ENCODE results near the gene DCP1A. TPM values are rescaled to one million over a fixed set of nuclear protein-coding genes. Genes with fewer than 3 reads are reported as not detected.

Gene DCP1A
- polyA plus RNA-seq, 1 of the 3 experiments (the other 2 are of a cell fraction): 12.9 TPM

- TF ChIP-seq MEF2A (IDR thresholded peaks at IDR 0.05; ENCODE audit: borderline replicate concordance, low read depth) (no peak), FOXJ3 (CRISPR knock-in tag; IDR thresholded peaks at IDR 0.05) (no peak)
Measured at GRCh38 chr3:53342353-53342752, 5.0 kb downstream of the DCP1A start (continued).

GRCh38 chr3:53337167-53337940, 10.0 kb downstream of the DCP1A start:
- Histone ChIP-seq H3K9ac (no peak overlapping the region), H3K79me2 (ENCODE audit: insufficient read depth) (peaks cover 82% of the 10 kb centered on the region), H4K20me1 (ENCODE audit: insufficient read depth) (no peaks in the 10 kb centered on the region), H3F3A (replicated peaks; ENCODE audit: insufficient read depth) (peaks cover 11% of the 10 kb centered on the region), H3K27ac (ENCODE audit: low read depth in 2 of 2, low read length in 1 of 2) (no peak overlapping the region), H3K4me2 (no peak overlapping the region), H3K9me2 (no peaks in the 10 kb centered on the region), H3K4me3 (ENCODE audit: low read depth in 2 of 2, low read length in 1 of 2) (no peak overlapping the region), H2AFZ (ENCODE audit: low read depth) (no peak overlapping the region), H3K36me3 (replicated peaks in 1 of 2; ENCODE audit: control insufficient read depth in 1 of 2, insufficient read depth in 2 of 2, low read length in 1 of 2) (peaks cover 61 to 76% of the 10 kb centered on the region in 2 experiments), H3K4me1 (ENCODE audit: control insufficient read depth in 1 of 2, insufficient read depth in 2 of 2, low read depth in 1 of 2, low read length in 1 of 2) (no peaks in the 10 kb centered on the region), H3K27me3 (ENCODE audit: insufficient read depth) (no peaks in the 10 kb centered on the region), H3K9me3 (no peaks in the 10 kb centered on the region)
- ChIA-PET CTCF (interaction anchor here (0.8 kb wide), 1 partner anchor 62 kb away, joined by 3 read pairs; no protein-coding TSS in a partner anchor), POLR2A (no interaction called here)
- TF ChIP-seq ZBTB33 (IDR thresholded peaks at IDR 0.05; ENCODE audit: borderline replicate concordance, low read depth) (no peak), TEAD4 (IDR thresholded peaks at IDR 0.05; ENCODE audit: borderline replicate concordance, insufficient read depth) (no peak), YY1 (IDR thresholded peaks at IDR 0.05; ENCODE audit: low read depth) (no peak), EZH2phosphoT487 (IDR thresholded peaks at IDR 0.05; ENCODE audit: borderline replicate concordance, low read depth) (no peak), EP300 (IDR thresholded peaks at IDR 0.05; ENCODE audit: borderline replicate concordance in 1 of 2, low read depth in 1 of 2, low read length in 1 of 2) (no peak), TAF1 (IDR thresholded peaks at IDR 0.05; ENCODE audit: borderline replicate concordance, low read depth, low read length) (no peak), JUND (IDR thresholded peaks at IDR 0.05) (no peak), CTCF (IDR thresholded peaks at IDR 0.05) (no peak), FOXJ3 (CRISPR knock-in tag; IDR thresholded peaks at IDR 0.05) (no peak), FOXM1 (IDR thresholded peaks at IDR 0.05; ENCODE audit: low read depth) (no peak), USF2 (IDR thresholded peaks at IDR 0.05; ENCODE audit: borderline replicate concordance, low read depth, low read length) (no peak), NFIC (IDR thresholded peaks at IDR 0.05; ENCODE audit: borderline replicate concordance) (no peak), REST (IDR thresholded peaks at IDR 0.05; ENCODE audit: low read depth, low read length) (no peak)
- no peak for DNase-seq
- 93% methylated on average over 2 of the region's 2 CpGs for WGBS (ENCODE audit: low lambda C conversion rate)

Measured in SK-N-SH (cell line).